Colonic mucosa (tissue), 4 donors: ENCODE results near the gene ARL4D. TPM values are rescaled to one million over a fixed set of nuclear protein-coding genes. Genes with fewer than 3 reads are reported as not detected.
A peak's percentile ranks its signal among the peaks of the same experiment; 100 is the strongest.

ENCODE experiments used
- DNase-seq: peaks from one replicate; pipeline ENCODE4 v3.0.0-alpha.2; 2020
- H3K27ac ChIP-seq: fragments of 200-600 bp; one replicate; pipeline ENCODE4 v1.8.0; 2021
- H3K27me3 ChIP-seq: fragments of 200-600 bp; one replicate; pipeline ENCODE4 v1.8.0; 2021
- H3K36me3 ChIP-seq: fragments of 200-600 bp; one replicate; pipeline ENCODE4 v1.8.0; 2021
- H3K4me1 ChIP-seq: fragments of 200-600 bp; one replicate; pipeline ENCODE4 v1.8.0; 2021; ENCODE audit warnings: mild to moderate bottlenecking
- H3K4me3 ChIP-seq: fragments of 200-600 bp; one replicate; pipeline ENCODE4 v1.8.0; 2021
- H3K9ac ChIP-seq, 2 donors: one replicate each; pipeline ENCODE4 v1.7.0; 2013; ENCODE audit warnings: control low read depth in 2 of 2, low read depth in 2 of 2, low read length in 2 of 2
- H3K9me3 ChIP-seq: fragments of 200-600 bp; one replicate; pipeline ENCODE4 v1.8.0; 2021
- CTCF ChIP-seq: fragments of 200-600 bp; IDR thresholded peaks from one replicate; pipeline ENCODE4 v1.8.0; 2022; ENCODE audit warnings: antibody characterized with exemption, mild to moderate bottlenecking
- intact Hi-C: fragments of 100-400 bp; cut with DNase I; formaldehyde crosslinking; loops from one replicate; pipeline ENCODE4 v1.14.1; 2022
- total RNA-seq, 2 donors: library from RNA; stranded (reverse); fragmentation: NEBNext Ultra II Directional in 1 of 2; extraction: Animal tissue kit (Norgen Biotek cat#: 25700) in 1 of 2; gene quantifications; one replicate each; pipeline ENCODE4 v1.2.1, GENCODE V29; 2021
- donor health status: healthy.
- donor health status: DM: no; HTN: no; CAD: no.
- donor health status: DM: no; HTN: no; CAD: no.

Gene ARL4D
- total RNA-seq, result 1 to 10 TPM; 2.0 to 5.7 TPM

- no peaks in the 10 kb centered on the region for H3K27me3 ChIP-seq
- DNase-seq, result peak; percentile 92
- H3K9ac ChIP-seq, result peak within 1 kb of the TSS; percentile 35 to 81
- TF ChIP-seq CTCF, result no peak
- intact Hi-C loops, result no loop called here
- H3K4me1 ChIP-seq, result no peaks in the 10 kb centered on the region
- H3K36me3 ChIP-seq, result no peaks in the 10 kb centered on the region
- H3K9me3 ChIP-seq, result no peaks in the 10 kb centered on the region
- H3K27ac ChIP-seq, result peak within 1 kb of the TSS; percentile 57
- H3K4me3 ChIP-seq, result peak within 1 kb of the TSS; percentile 64
Observed at GRCh38 chr17:43398724-43399595, at the start of gene ARL4D. TSS of gene ARL4D (plus strand) at chr17:43398993. CDS start at chr17:43399733, 740 bp downstream.

- no peak for DNase-seq
Observed at GRCh38 chr17:43349142-43349541, 49.7 kb upstream of the ARL4D start.

GRCh38 chr17:43350888-43351361 is 47.9 kb upstream of the ARL4D start:
- Histone ChIP-seq H3K4me1 (no peaks in the 10 kb centered on the region), H3K4me3 (no peak overlapping the region), H3K27ac (no peak overlapping the region), H3K9me3 (peaks cover 17% of the 10 kb centered on the region), H3K36me3 (no peaks in the 10 kb centered on the region), H3K27me3 (no peaks in the 10 kb centered on the region), H3K9ac (no peak overlapping the region)
- no peak for TF ChIP-seq CTCF
- DNase-seq, result no peak
- intact Hi-C loops, result no loop called here

More at GRCh38 chr17:43349142-43349541, 49.7 kb upstream of the ARL4D start:
- Histone ChIP-seq H3K27me3 (no peaks in the 10 kb centered on the region), H3K27ac (no peak overlapping the region), H3K4me3 (no peak overlapping the region), H3K9me3 (peaks cover 17% of the 10 kb centered on the region), H3K9ac (no peak overlapping the region), H3K36me3 (no peaks in the 10 kb centered on the region), H3K4me1 (no peaks in the 10 kb centered on the region)
- intact Hi-C loops, result loop anchor here (10.0 kb wide), 1 partner anchor 324 kb away; the partner anchor contains the start of genes RND2 and VAT1
- TF ChIP-seq CTCF, result no peak

- H3K27ac ChIP-seq, result no peak overlapping the region
- TF ChIP-seq CTCF, result no peak
- no peak overlapping the region for H3K4me3 ChIP-seq
- H3K27me3 ChIP-seq, result no peaks in the 10 kb centered on the region
- H3K36me3 ChIP-seq, result no peaks in the 10 kb centered on the region
- H3K9me3 ChIP-seq, result peaks cover 17% of the 10 kb centered on the region
- H3K9ac ChIP-seq, result no peak overlapping the region
- H3K4me1 ChIP-seq, result no peaks in the 10 kb centered on the region
- no peak for DNase-seq
- intact Hi-C loops, result no loop called here
Observed at GRCh38 chr17:43351691-43352090, 47.1 kb upstream of the ARL4D start.

- Histone ChIP-seq H3K4me3 (no peak overlapping the region), H3K4me1 (no peaks in the 10 kb centered on the region), H3K9me3 (peaks cover 11% of the 10 kb centered on the region), H3K36me3 (no peaks in the 10 kb centered on the region), H3K9ac (no peak overlapping the region), H3K27me3 (no peaks in the 10 kb centered on the region), H3K27ac (no peak overlapping the region)
- intact Hi-C loops, result no loop called here
- no peak for DNase-seq
- no peak for TF ChIP-seq CTCF
Observed at GRCh38 chr17:43352579-43353331, 46.0 kb upstream of the ARL4D start.
